Astrocyte (in vitro differentiated cells and primary cell): ENCODE results near the gene NARS2. TPM values are rescaled to one million over a fixed set of nuclear protein-coding genes. Genes with fewer than 3 reads are reported as not detected.

ENCODE experiments used
- DNase-seq: peaks from one replicate; pipeline ENCODE4 v3.0.0-alpha.2; 2010; ENCODE audit warnings: low read depth
- FAIRE-seq: peaks from 2 replicates; lab custom pipeline; 2011; peaks lifted over from hg19 to GRCh38; lab: Jason Lieb, UNC
- H2AFZ ChIP-seq: 2 replicates; pipeline ENCODE4 v1.6.0; 2012; ENCODE audit warnings: low read depth, low read length, inconsistent platforms
- H3K27ac ChIP-seq: 2 replicates; pipeline ENCODE4 v1.5.1; 2011; ENCODE audit warnings: low read depth, low read length, inconsistent platforms
- H3K27me3 ChIP-seq: 2 replicates; pipeline ENCODE4 v1.6.0; 2011; ENCODE audit warnings: low read length, inconsistent platforms; ENCODE audit not compliant: insufficient read depth
- H3K36me3 ChIP-seq: 2 replicates; pipeline ENCODE4 v1.5.1; 2011; ENCODE audit warnings: low read length, inconsistent platforms; ENCODE audit not compliant: insufficient read depth
- H3K4me1 ChIP-seq: 2 replicates; pipeline ENCODE4 v1.5.1; 2011; ENCODE audit warnings: low read length, inconsistent platforms; ENCODE audit not compliant: insufficient read depth
- H3K4me2 ChIP-seq: 2 replicates; pipeline ENCODE4 v1.6.0; 2012; ENCODE audit warnings: low read length, inconsistent platforms
- H3K4me3 ChIP-seq: 2 replicates; pipeline ENCODE4 v1.5.1; 2011; ENCODE audit warnings: low read depth, mild to moderate bottlenecking, low read length, inconsistent platforms; ENCODE audit not compliant: insufficient read depth
- H3K79me2 ChIP-seq: 2 replicates; pipeline ENCODE4 v1.6.0; 2012; ENCODE audit warnings: mild to moderate bottlenecking, low read length, inconsistent platforms; ENCODE audit not compliant: insufficient read depth
- H3K9ac ChIP-seq: 2 replicates; pipeline ENCODE4 v1.6.0; 2012; ENCODE audit warnings: mild to moderate bottlenecking, low read length, inconsistent platforms
- H3K9me3 ChIP-seq: 2 replicates; pipeline ENCODE4 v1.5.1; 2012; ENCODE audit warnings: low read depth, mild to moderate bottlenecking, low read length, inconsistent platforms; ENCODE audit not compliant: insufficient read depth
- H4K20me1 ChIP-seq: 2 replicates; pipeline ENCODE4 v1.6.0; 2012; ENCODE audit warnings: low read length, inconsistent platforms; ENCODE audit not compliant: insufficient read depth
- H3K27ac Mint-ChIP-seq: one replicate; pipeline ENCODE4 v1.8.0; 2021; ENCODE audit warnings: mild to moderate bottlenecking, mixed read lengths; ENCODE audit not compliant: unreplicated experiment
- H3K27me3 Mint-ChIP-seq: one replicate; pipeline ENCODE4 v1.8.0; 2021; ENCODE audit warnings: low read depth, mixed read lengths; ENCODE audit not compliant: unreplicated experiment
- H3K36me3 Mint-ChIP-seq: one replicate; pipeline ENCODE4 v1.8.0; 2021; ENCODE audit warnings: low read depth, mixed read lengths; ENCODE audit not compliant: unreplicated experiment
- H3K4me1 Mint-ChIP-seq: one replicate; pipeline ENCODE4 v1.8.0; 2021; ENCODE audit warnings: low read depth, mixed read lengths; ENCODE audit not compliant: unreplicated experiment
- H3K4me3 Mint-ChIP-seq: one replicate; pipeline ENCODE4 v1.8.0; 2021; ENCODE audit warnings: mild to moderate bottlenecking, moderate library complexity, mixed read lengths; ENCODE audit not compliant: unreplicated experiment
- H3K9me3 Mint-ChIP-seq: one replicate; pipeline ENCODE4 v1.8.0; 2021; ENCODE audit warnings: mild to moderate bottlenecking, mixed read lengths; ENCODE audit not compliant: unreplicated experiment
- EZH2 ChIP-seq: IDR thresholded peaks from 2 replicates; pipeline ENCODE4 v1.6.1; 2012; ENCODE audit warnings: mild to moderate bottlenecking, low read length, inconsistent platforms; ENCODE audit not compliant: insufficient read depth
- total RNA-seq: library from RNA; stranded (reverse); gene quantifications from 2 replicates; pipeline ENCODE4 v1.2.1, GENCODE V29; 2021
- TF ChIP-seq, protein P1 (sequence below): IDR thresholded peaks from 2 replicates; pipeline ENCODE4 v1.5.1; 2011; ENCODE audit warnings: low read depth, mild to moderate bottlenecking, inconsistent platforms, low read length, moderate library complexity; ENCODE audit not compliant: insufficient read depth

The NARS2 gene
- total RNA-seq, 1 donor from 2014 or later, result 10.1 TPM

- Histone ChIP-seq H3K9me3 (no peaks in the 10 kb centered on the region), H3K9ac (no peak overlapping the region), H3K27ac (no peak overlapping the region), H3K79me2 (no peaks in the 10 kb centered on the region), H3K4me3 (no peak overlapping the region), H3K4me1 (no peaks in the 10 kb centered on the region), H4K20me1 (no peaks in the 10 kb centered on the region), H2AFZ (no peak overlapping the region), H3K4me2 (no peak overlapping the region), H3K36me3 (no peaks in the 10 kb centered on the region), H3K27me3 (no peaks in the 10 kb centered on the region)
- H3K27me3 Mint-ChIP-seq, result no peaks in the 10 kb centered on the region
- TF ChIP-seq, protein P1, sequence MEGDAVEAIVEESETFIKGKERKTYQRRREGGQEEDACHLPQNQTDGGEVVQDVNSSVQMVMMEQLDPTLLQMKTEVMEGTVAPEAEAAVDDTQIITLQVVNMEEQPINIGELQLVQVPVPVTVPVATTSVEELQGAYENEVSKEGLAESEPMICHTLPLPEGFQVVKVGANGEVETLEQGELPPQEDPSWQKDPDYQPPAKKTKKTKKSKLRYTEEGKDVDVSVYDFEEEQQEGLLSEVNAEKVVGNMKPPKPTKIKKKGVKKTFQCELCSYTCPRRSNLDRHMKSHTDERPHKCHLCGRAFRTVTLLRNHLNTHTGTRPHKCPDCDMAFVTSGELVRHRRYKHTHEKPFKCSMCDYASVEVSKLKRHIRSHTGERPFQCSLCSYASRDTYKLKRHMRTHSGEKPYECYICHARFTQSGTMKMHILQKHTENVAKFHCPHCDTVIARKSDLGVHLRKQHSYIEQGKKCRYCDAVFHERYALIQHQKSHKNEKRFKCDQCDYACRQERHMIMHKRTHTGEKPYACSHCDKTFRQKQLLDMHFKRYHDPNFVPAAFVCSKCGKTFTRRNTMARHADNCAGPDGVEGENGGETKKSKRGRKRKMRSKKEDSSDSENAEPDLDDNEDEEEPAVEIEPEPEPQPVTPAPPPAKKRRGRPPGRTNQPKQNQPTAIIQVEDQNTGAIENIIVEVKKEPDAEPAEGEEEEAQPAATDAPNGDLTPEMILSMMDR, result no peak
- no peak for TF ChIP-seq EZH2
- peaks cover 10% of the 10 kb centered on the region for H3K36me3 Mint-ChIP-seq
- FAIRE-seq (no peak), DNase-seq (no peak)
- no peak overlapping the region for H3K27ac Mint-ChIP-seq
- no peaks in the 10 kb centered on the region for H3K4me1 Mint-ChIP-seq
- no peaks in the 10 kb centered on the region for H3K9me3 Mint-ChIP-seq
- H3K4me3 Mint-ChIP-seq, result no peak overlapping the region
These were observed 25.6 kb downstream of the NARS2 start for GRCh38 chr11:78548911-78549590.

DNA sequence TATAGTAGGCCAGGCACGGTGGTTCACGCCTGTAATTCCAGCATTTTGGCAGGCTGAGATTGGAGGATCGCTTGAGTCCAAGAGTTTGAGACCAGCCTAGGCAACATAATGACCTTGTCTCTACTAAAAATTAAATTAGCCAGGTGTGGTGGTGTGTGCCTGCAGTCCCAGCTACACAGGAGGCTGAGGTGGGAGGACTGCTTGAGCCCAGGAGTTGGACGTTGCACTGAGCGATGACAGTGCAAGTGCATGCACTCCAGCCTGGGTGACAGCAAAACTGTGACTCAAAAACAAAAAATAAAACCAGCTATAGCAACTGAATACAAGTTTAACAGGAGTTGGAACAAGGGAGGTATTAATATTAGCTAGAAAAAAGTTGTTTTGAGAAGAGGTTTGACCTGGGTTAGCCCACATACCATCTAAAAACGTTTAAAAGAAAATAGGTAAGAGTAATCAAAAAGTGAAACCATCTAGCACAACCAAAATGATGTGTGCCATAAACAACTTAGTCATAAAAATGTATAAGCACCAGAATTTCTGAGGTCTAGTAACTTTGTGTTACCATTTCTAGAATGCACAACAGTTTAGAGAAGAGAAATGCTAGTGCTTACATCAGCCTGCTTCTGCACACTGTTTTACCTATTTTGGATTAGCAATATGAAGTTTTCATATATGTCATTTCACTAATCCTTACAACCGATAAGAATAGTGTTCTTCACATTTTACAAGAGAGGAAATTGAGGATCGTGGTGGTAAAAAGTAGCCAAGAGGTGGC lies 26.5 kb downstream of the NARS2 start:
- no peak for TF ChIP-seq EZH2
- TF ChIP-seq, protein P1, result no peak
- no peaks in the 10 kb centered on the region for H3K36me3 ChIP-seq
- H3K9me3 ChIP-seq, result no peaks in the 10 kb centered on the region
- no peak overlapping the region for H2AFZ ChIP-seq
- no peaks in the 10 kb centered on the region for H3K9me3 Mint-ChIP-seq
- no peak overlapping the region for H3K27ac ChIP-seq
- H3K4me1 ChIP-seq, result no peaks in the 10 kb centered on the region
- no peaks in the 10 kb centered on the region for H4K20me1 ChIP-seq
- H3K36me3 Mint-ChIP-seq, result peaks cover 10% of the 10 kb centered on the region
- H3K4me2 ChIP-seq, result no peak overlapping the region
- H3K27me3 Mint-ChIP-seq, result no peaks in the 10 kb centered on the region
- no peaks in the 10 kb centered on the region for H3K27me3 ChIP-seq
- H3K9ac ChIP-seq, result no peak overlapping the region
- H3K27ac Mint-ChIP-seq, result no peak overlapping the region
- no peaks in the 10 kb centered on the region for H3K79me2 ChIP-seq
- no peaks in the 10 kb centered on the region for H3K4me1 Mint-ChIP-seq
- H3K4me3 ChIP-seq, result no peak overlapping the region
- FAIRE-seq (no peak), DNase-seq (no peak)
- no peak overlapping the region for H3K4me3 Mint-ChIP-seq
